Activated CD4-positive, alpha-beta T cell treated with anti-CD3 and anti-CD28 coated beads for 1 hour (primary cell): ENCODE data around the gene UNC119B.

Experiments
- DNase-seq: peaks from one replicate; pipeline ENCODE4 v3.0.0-alpha.2; 2020

UNC119B gene

DNA sequence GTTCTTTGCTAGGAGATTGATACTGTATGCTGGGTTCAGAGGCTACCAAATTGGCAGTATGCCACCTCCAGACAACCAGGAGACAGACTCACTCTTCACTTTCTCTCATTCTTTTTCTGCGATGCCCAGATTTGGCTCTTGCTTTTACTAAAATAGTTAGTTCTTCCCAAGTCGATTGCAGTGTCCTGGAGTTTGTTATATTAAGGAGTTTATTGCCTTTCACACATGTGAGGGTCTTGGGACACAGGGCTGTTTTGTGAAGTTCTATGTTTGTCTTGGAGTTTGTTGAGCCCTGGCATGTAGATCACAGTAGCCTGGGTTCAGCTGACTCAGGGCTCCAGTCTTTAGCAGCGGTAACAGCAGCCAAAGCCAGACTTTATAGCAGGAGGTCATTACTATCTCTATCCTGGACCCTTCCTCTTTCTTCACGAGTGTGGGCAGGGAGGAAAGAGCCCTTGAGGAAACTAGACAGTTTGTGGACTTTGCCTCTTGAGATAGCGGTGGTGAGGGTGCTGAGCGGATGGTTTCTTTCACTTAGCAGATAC lies 21.7 kb upstream of the UNC119B start:
- DNase-seq = no peak

DNA sequence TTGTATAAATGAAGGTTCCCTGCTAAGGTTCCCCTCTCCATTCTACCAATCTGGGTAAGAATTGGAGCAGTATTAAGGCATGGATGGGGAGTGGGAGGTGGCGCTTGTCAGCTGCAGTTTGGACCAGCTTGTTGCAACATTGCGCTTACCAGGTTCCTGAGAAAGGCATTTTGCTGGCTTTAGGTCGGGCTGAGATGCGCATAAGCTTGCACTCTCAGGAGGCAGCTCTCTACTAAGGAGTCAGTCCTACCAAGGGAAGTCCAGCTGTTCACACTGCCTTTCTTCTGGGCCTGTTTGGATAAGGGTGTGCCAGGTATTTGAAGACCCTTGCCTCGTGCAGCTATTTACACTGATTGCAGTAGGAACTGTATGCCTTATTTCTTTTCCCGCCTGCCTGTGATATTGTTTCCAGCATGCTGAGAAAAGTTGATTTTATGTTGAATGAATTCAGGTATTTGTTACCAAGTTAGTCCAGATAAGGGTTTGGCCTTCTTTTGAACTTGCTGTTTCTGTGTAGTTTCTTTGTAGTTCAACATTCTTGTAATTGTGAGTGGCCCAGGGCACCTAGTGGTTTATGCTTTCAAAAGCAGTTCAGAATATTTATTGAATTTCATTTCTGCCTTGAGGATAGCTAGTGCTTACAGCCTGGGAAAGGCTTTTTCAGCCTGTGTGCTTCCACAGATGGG lies 20.7 kb upstream of the UNC119B start:
- no peak for DNase-seq

DNA sequence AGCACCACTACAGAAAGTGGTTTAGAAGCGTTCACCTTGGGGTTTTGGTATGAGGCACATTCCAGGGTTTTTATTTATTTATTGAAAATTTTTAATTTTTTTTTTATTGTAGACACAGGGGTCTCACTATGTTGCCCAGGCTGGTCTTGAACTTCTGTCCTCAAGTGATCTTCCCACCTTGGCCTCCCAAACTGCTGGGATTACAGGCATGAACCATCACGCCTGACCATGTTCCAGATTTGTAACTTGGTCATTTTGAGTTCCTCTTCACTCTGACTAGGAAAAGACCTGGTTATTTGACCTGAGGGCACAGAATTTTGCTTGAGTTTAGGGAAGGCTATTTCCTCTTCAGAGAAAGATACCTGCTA lies 20.2 kb upstream of the UNC119B start:
- DNase-seq = no peak

DNA sequence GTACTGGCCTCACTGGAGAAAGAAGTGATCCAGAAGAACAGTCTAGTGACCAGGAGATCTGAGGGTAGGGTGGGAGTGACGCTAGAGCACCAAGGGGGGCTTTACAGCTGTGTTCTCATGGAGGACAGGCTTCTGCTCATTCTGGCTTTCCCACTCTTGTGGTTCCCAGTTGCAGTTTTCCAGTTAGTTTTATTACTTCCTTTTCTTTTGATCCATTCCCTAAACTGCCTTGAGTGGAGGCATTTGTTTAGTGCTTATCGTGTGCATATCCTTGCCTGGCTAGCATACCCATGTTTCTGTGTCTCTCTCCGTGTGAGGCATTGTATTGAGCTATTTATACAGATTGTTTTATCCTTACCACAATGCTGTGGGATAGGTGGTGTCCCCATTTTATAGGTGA lies 19.3 kb upstream of the UNC119B start:
- DNase-seq = no peak

DNA sequence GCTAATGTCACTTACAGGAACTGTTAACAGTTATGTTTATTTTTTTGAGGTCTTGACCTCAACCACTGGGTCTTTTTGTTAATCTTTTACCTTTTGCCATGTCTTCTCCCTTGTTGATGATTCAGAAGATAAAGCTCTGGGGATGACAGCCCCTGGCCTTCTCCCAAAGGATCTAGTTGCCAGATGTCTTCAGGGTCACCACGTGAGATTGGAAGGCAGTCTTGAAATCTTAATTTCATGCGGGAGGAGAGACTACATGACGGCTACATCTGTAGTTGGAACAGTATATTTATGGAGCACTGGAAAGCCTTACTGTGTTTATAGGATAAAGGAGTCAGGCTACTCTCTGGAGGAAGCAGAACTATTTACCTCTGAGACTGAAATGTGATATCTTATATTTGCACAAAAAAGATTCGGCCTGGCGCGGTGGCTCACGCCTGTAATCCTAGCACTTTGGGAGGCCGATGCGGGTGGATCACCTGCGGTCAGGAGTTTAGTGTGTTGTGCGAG lies 17.7 kb upstream of the UNC119B start:
- DNase-seq = no peak

DNA sequence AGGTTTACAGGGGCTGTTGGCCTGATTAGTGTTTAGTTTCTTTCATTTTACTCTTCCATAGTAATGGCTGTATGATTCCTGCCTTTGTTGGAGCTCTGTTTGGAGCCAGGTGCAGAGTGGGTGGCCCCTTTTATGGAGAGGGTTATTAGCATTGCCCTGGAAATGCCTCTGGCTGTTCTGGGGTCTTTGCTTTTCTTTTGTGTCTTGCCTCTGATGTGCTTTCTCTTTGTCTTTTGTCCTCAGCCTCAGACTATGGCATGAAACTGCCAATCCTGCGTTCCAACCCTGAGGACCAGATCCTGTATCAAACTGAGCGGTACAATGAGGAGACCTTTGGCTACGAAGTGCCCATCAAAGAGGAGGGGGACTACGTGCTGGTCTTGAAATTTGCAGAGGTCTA lies 16.4 kb upstream of the UNC119B start:
- DNase-seq = no peak

DNA sequence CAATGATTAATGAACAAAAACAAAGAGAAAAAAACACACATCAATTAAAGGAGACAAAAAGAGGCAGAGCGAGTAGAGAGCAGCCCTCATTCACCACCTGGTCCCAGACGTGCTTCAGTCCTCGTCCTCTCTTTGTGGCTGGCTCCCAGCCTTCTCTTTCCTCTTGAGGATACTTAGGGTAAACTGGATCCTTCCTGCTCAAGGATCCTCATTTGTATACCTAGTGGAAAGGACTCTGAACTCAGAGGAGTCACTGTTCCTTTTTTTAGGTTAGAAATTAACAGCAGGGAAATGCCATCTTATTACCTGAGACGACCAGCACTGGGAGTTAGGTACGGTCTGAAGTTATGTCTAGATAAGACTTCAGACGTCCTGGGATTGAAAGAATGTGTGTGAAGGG lies 13.6 kb upstream of the UNC119B start:
- DNase-seq = no peak

DNA sequence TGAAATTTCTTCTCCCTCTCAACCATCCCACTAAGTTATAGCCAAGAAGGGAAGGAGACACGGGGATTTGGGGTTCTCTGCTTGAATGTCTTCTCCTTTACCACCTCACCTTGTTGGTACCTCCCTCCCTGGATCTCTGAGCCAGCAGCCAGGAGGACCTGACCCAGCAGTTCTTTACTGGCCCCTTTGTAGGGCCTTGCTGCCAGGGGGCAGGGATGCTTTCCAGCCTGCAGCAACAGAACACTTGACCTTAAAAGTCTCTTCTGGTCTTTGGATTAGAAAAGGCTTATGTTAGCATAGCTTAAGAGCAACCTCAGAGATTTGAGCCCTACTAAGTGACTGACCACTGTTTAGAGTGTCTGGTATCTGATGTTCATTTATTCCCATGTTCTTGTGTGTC lies 12.9 kb upstream of the UNC119B start:
- DNase-seq = no peak

DNA sequence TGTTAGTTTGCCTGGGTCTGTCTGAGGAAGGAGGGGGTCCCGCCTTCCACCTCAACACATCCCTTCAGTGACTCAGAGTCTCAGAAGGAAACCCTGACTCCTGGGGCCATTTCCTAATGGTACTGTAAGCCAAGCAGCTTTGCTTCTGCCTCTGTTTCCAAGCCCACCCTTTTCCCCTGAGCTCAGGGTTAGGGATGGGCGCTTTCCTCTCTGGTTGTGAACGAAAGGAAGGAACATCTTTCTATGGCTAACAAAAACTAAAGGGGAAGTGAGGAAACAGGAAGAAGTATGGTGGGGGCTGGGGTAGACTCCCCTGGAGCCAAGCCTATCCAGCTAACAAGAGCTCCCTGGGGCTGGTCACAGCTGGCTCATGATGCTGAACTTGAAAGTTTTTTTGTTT lies 11.6 kb upstream of the UNC119B start:
- no peak for DNase-seq

DNA sequence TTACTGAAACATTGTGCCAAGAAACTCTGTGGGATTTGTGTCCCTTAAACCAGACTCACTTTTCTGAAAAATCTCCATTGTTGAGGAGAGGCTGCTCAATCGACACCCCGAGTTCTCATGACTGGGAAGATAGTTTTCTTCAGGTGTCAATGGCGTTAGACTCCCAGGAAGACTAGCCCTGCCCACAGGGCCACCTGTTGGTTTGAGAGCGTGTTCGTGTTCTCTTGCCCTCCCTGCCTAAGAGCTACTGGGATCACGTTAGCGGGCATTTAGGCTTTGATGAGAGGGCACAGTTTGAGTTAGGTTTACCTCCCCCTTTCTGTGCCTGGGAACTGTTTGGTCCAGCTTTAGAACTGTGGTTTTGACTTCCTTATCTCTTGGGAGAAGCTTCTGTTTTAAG lies 10.7 kb upstream of the UNC119B start:
- DNase-seq = no peak

DNA sequence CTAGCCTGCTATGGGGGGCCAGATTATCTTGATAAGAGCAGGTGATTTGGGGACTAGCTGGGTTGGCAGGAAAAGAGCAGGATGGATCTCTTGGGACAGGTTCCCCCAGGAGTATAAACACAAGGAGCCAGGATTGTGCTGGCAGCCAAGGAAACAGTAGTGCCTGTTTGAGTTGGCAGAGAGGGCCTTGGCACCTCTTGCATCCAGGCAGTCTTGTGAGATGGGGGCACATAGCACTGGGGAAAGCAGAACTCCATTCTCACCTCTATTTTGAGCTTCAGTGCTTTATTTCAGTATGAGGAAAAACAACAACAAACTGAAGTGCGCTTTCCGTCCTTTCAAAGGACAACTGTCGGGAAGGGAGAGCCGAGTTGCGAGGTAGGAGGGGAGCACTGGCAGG lies 9.4 kb upstream of the UNC119B start:
- DNase-seq = no peak

DNA sequence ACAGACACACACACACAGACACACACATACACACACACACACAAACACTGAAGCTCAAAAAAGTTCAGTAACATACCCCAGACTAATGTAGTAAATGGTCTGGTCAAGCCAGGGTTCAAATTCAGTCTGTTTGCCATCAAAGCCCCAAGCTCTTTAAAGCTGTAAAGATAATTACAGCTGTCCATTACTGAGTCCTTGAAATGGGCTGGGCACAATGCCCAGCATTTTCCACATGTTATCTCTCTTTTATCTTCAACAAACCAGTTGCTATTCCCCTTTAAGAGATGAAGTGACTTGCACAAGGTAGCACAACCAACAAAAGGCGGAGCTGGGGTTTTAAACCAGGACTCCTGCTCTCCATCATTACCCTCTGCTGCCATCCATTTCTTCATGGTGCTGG lies 7.6 kb upstream of the UNC119B start:
- DNase-seq = no peak

DNA sequence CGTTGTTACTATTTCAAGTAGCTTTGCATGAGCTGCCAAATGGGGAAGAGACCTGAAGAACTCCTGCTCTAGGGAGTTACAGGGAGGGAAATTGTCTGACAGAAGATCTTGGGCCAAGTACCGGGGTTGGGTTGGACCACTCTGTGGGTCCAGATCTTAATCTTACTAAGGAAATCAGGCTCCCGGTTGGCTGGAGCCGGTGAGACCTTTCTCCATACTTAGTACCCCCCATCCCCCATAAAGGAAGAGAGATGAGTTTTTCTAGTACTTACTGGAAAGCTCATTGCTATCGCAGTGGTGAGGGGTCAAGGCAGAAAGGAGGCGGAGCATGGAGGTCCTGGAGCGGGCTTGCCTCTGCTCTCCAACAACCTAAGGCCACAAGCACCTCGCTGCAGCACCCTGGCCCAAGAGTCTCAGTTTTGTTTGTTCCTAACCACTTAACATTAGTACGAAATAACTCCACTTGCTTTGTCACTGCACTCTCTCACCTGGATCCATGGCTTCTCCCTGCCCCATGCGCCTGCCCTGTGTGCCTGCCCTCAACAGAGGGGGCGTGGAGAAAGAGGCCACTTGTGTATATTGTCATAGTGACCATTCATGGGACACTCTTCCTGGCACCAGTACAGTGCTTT lies 6.8 kb upstream of the UNC119B start:
- no peak for DNase-seq

DNA sequence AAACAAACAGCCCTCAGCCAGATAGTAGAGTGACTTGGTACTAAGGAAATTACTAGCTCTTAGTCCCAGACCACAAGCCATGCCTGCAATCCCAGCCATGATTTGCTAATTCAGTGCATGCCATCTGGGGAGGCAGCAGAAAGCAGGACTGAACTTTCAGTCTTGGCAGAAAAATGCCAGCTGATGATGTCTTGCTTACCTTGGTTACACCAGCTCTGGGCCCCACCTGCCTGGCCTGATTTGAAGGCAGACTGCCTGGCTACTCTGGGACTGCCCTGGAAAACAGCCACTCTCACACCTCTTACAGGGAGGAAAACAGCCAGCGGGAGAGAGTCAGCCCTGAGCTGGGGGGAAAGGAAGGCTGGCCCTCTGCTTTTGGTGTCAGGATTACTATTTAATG lies 4.6 kb upstream of the UNC119B start:
- no peak for DNase-seq

DNA sequence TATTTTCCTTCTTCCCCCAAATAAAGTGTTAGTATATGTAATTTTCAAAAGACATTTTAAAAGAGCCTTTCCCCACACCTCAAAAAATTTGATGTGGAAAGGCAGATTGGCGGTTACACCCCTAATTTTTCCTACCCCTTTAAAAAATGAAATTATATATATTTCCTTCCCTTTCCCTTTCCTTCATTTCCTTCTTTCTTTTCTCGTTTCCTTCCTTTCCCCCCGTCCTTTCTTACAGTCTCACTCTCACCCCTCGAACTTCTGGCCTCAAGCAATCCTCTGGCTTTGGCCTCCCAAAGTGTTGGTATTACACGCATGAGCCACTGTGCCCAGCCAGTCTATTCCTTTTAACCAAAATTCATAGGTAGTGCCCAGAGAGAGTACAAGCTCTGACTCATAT lies 4.2 kb upstream of the UNC119B start:
- DNase-seq = no peak

DNA sequence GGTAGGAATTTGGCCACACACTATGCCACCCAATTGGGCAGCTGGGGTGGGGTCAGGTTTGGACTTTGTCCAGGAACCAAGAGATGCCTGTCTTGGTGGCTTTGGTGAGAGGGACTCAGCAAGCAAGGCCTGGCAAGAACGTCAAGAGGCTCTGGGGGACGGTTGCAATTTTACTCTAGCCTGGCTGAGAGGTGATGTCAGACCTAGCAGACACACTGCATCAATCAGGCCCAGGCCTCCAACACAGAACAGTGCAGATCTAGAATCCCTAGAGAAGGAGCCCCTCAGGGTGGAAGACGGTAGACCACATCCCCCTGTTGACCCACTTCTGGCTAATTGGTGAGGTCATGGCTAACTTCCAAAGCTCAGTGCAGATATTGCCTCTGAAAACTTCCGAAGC lies 1.6 kb upstream of the UNC119B start:
- DNase-seq = no peak

DNA sequence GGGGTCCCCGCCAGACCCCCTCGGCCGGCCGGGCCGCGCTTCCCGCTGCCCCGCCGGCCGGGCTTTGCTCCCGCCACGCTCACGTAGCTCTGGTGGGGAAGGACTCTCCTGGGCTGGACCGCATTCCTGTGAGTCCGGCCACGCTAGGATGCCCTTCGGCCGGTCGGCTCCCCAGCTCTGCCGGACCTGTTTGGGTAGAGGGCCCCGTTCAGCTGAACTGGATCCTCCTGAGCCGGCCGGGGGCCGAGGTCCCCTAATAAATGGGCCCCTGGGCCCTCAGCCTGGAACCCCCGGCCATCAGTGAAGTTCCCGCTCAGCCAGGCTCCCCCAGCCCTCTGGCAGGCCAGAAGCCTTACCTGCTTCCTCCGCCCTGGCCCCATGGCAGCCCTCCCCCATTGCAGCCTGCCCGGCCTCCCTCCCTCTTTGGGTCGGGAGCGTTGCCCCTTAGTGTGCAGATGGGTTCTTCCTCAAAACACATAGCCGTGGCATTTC lies 593 bp downstream of the UNC119B start:
- no peak for DNase-seq

DNA sequence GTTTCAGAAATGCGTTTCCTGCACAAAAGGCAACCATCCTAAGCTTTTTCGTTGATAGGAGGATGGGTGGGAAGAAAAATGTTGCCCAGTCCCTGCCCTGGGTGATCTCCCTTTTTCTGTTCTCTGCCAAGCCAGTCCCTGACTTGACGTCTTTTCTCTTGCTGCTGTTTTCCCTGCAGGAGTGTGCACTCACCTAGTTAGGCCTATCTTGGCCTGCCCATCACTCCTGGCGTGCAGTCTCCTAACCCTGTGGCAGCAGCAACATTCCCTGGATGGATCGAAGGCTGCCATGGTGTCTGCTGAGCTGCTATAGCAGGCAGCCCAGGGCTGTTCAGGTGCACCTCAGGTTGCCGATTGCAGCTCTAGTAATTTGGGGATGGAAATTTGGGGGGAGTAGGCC lies 1.2 kb downstream of the UNC119B start:
- no peak for DNase-seq

DNA sequence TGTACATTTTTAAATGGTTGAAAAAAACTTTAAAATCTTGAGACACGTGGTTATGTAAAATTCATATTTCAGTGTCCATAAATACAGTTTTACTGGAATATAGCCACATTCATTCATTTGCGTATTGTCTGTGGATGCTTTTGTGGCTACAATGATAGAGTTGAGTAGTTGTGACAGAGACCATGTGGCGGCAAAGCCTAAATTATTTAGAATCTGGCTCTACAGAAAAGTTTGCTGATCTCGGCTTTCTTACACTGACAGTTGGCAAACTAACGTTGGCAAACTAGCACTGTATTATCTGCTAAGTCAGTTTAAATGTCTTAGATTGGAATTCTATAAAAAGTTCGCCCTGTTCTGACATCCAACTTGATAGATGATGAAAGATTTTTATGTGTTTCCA lies 2.4 kb downstream of the UNC119B start:
- no peak for DNase-seq

DNA sequence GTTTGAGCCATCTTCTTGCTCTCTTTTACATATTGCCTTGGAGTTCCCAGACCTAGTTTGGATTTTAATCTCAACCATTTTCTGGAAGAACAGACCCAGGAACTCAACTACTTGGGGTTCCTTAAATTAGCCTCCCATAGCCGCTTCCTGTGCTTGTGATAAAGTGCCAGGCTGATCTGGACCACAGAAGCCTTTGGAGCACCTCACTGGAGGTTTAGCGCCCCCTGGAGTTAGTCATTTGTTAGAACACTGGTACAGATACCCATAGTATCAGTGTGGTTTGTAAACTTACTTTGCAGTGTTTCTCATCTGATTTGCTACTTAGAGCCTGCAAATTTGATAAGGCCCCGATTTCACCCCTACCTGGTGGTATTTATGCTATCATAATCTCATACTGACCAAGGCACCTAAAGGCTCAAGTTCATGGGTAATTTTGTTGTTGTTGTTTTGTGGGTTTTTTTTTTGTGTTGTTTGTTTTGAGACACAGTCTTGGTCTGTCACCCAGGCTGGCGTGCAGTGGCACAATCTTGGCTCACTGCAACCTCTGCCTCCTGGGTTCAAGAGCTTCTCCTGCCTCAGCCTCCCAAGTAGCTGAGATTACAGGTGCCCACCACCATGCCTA lies 3.7 kb downstream of the UNC119B start:
- peak; percentile 51 for DNase-seq

DNA sequence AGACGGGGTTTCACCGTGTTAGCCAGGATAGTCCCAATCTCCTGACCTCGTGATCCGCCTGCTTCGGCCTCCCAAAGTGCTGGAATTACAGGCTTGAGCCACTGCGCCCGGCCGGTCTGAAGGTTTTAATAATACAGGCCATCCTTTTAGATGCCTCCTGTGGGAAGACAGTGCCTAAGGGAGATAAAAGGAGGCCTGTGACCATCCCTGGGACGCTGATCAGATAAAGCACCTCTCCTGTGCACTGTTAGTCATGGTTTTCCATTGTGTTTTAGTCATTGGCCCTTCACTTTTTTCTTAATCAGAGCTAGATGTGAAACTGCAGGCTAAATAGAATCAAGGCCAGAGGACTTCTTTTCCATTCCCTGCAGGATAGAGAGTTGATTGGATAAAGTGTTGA lies 7.8 kb downstream of the UNC119B start:
- no peak for DNase-seq

DNA sequence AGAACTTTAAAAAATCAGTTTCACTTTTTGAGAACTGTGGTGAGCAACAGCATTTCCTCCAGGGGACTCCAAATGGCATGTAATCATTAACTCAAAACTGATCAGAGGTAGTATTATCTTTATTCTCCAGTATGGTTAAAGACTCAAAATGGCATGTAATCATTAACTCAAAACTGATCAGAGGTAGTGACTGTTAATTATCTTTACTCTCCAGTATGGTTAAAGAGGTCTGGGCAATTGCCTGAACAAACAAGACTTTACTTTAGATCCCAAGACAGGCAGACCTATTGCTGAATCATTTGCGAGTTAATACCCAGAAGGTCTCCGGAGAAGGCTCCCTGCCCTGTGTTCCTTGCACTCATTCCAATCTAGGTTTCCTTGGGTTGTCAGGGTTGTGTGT lies 8.8 kb downstream of the UNC119B start:
- DNase-seq = no peak

DNA sequence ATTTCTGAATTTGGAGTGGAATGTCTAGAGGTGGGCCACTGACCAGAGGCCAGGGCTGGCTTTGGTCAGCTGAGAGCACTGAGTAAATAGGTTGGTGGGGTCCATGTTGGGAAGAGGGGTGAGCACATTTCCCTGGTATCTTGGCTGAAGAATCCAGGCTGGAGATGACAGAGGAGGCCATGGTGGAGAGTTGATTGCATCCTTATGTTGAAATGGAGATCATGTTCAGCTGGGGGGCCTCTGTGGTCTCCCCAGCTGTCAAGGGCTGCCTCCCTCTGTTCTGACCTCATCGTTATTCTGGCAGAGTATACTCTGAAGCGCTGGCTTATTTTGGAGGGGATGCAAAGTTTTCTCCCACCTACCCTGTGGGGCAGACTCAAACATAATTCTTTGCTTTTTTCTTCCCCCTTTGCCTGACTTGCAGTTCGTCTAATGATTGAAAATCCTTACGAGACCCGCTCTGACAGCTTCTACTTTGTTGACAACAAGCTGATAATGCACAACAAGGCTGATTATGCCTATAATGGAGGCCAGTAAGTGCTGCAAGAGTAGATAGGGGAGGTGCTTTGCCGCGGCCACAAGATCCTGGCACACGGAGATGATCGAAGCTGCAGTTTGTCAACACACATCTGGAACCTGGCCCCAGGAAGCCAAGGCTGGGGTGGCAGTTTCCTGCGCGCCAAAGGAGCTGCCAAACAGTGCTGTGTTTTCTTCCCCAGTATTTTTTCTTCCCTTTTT lies 9.4 kb downstream of the UNC119B start:
- no peak for DNase-seq
